ENCODE measurements around the gene AOPEP. TPM values are rescaled to one million over a fixed set of nuclear protein-coding genes. Genes with fewer than 3 reads are reported as not detected.

Gene AOPEP
- total RNA-seq, 1 experiment from 2014 or later, result 15.0 TPM

- Histone ChIP-seq H2BK20ac (ENCODE audit: low read depth, low read length, poor library complexity, severe bottlenecking) (no peak overlapping the region), H3K14ac (ENCODE audit: insufficient read depth, low read length) (no peak overlapping the region), H2AK5ac (ENCODE audit: insufficient read length, low read length) (no peak overlapping the region), H3K9ac (ENCODE audit: extremely low read depth, insufficient read length, low read length) (no peak overlapping the region), H3K4me2 (ENCODE audit: insufficient read depth, insufficient read length, low read length) (no peak overlapping the region), H3K18ac (ENCODE audit: insufficient read length, low read depth, low read length) (no peak overlapping the region), H3K79me1 (ENCODE audit: insufficient read depth, low read depth, low read length, poor library complexity, severe bottlenecking) (no peaks in the 10 kb centered on the region), H2BK15ac (ENCODE audit: low read depth, low read length) (no peak overlapping the region), H4K5ac (ENCODE audit: insufficient read length, low read depth, low read length) (no peak overlapping the region), H2BK120ac (ENCODE audit: low read depth, low read length, poor library complexity, severe bottlenecking) (no peak overlapping the region), H2BK12ac (ENCODE audit: insufficient read length, low read depth, low read length) (no peak overlapping the region), H3K9me3 (ENCODE audit: control insufficient read depth, low read depth, low read length) (no peaks in the 10 kb centered on the region), H3K79me2 (ENCODE audit: insufficient read depth, low read length) (no peaks in the 10 kb centered on the region), H3T11ph (ENCODE audit: low read length) (no peak overlapping the region), H3K23me2 (ENCODE audit: insufficient read length, low read depth, low read length, poor library complexity, severe bottlenecking) (no peaks in the 10 kb centered on the region), H2AFZ (ENCODE audit: low read length) (no peak overlapping the region), H3K4ac (ENCODE audit: low read depth, low read length) (no peak overlapping the region), H3K4me1 (ENCODE audit: insufficient read depth, low read length) (no peaks in the 10 kb centered on the region; the same call in 1 of the 2 replicates), H3K27ac (ENCODE audit: insufficient read length, low read depth, low read length) (no peak overlapping the region), H3K56ac (ENCODE audit: insufficient read length, low read depth, low read length) (no peak overlapping the region), H3K23ac (ENCODE audit: insufficient read length, low read depth, low read length) (no peak overlapping the region), H3K27me3 (ENCODE audit: insufficient read depth, low read length) (no peaks in the 10 kb centered on the region), H4K91ac (ENCODE audit: insufficient read length, low read depth, low read length) (no peak overlapping the region), H2BK5ac (ENCODE audit: insufficient read length, low read length) (no peak overlapping the region), H4K20me1 (ENCODE audit: control insufficient read depth, insufficient read depth, insufficient read length) (no peaks in the 10 kb centered on the region), H4K8ac (replicated peaks; ENCODE audit: insufficient read length, low read depth, low read length) (no peak overlapping the region)
- DNase-seq, result no peak
- Mint-ChIP-seq H3K9me3 (no peaks in the 10 kb centered on the region), H3K4me1 (peaks cover 14% of the 10 kb centered on the region in 2 experiments), H3K27ac (no peak overlapping the region), H3K27me3 (ENCODE audit: low read depth) (no peaks in the 10 kb centered on the region; the same call in 1 of the 2 replicates), H3K36me3 (ENCODE audit: insufficient read depth in 1 of 3, low read depth in 3 of 3) (peaks cover 0 to 8% (median 4%) of the 10 kb centered on the region in 3 experiments; a peak in 4 of 7 replicates), H3K4me3 (no peak overlapping the region)
- TF ChIP-seq, protein P1, sequence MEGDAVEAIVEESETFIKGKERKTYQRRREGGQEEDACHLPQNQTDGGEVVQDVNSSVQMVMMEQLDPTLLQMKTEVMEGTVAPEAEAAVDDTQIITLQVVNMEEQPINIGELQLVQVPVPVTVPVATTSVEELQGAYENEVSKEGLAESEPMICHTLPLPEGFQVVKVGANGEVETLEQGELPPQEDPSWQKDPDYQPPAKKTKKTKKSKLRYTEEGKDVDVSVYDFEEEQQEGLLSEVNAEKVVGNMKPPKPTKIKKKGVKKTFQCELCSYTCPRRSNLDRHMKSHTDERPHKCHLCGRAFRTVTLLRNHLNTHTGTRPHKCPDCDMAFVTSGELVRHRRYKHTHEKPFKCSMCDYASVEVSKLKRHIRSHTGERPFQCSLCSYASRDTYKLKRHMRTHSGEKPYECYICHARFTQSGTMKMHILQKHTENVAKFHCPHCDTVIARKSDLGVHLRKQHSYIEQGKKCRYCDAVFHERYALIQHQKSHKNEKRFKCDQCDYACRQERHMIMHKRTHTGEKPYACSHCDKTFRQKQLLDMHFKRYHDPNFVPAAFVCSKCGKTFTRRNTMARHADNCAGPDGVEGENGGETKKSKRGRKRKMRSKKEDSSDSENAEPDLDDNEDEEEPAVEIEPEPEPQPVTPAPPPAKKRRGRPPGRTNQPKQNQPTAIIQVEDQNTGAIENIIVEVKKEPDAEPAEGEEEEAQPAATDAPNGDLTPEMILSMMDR (conservative IDR thresholded peaks at IDR 0.05), result no peak
- WGBS (ENCODE audit: extremely low coverage, insufficient read length, low lambda C conversion rate), result no CpG with 5 or more reads among the region's 2 CpGs
Observed at GRCh38 chr9:95067897-95068296, 341.4 kb downstream of the AOPEP start.
